ENCODE data around the gene SMYD3. TPM values are rescaled to one million over a fixed set of nuclear protein-coding genes. Genes with fewer than 3 reads are reported as not detected.

SMYD3 gene
- total RNA-seq, 2 experiments from 2014 or later = 22.6 to 24.6 TPM

DNA sequence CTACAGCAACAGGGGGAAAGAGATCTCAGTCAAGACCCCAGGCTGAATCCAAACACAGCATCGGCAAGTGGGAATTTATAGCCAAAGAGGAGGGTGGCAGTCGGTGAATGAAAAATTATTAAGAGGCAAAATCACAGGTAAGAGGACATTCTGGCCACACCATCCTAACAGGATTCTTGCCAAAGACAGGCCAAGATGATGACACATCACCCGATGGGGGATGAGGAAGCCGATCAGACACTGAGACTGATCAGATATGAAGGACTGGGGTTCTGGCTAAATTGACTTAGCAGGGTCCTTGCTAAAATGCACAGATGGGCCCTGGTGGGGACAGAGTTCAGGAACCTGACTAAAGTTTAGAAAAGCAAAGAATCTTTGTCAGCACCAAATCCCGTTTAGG lies 402.2 kb downstream of the SMYD3 start:
- intact Hi-C loops (cut with micrococcal nuclease) = no loop called here
- peaks cover 4% of the 10 kb centered on the region for H3K36me3 Mint-ChIP-seq (ENCODE audit: low read depth)
- H3K27me3 Mint-ChIP-seq = no peaks in the 10 kb centered on the region
- DNase-seq = no peak
- no peak overlapping the region for H3K27ac Mint-ChIP-seq
- no peaks in the 10 kb centered on the region for H3K4me1 Mint-ChIP-seq (ENCODE audit: low read depth)
- POLR2A ChIA-PET = no interaction called here
- no peak for ATAC-seq
- no peak overlapping the region for H3K4me3 Mint-ChIP-seq
- TF ChIP-seq, protein P1, sequence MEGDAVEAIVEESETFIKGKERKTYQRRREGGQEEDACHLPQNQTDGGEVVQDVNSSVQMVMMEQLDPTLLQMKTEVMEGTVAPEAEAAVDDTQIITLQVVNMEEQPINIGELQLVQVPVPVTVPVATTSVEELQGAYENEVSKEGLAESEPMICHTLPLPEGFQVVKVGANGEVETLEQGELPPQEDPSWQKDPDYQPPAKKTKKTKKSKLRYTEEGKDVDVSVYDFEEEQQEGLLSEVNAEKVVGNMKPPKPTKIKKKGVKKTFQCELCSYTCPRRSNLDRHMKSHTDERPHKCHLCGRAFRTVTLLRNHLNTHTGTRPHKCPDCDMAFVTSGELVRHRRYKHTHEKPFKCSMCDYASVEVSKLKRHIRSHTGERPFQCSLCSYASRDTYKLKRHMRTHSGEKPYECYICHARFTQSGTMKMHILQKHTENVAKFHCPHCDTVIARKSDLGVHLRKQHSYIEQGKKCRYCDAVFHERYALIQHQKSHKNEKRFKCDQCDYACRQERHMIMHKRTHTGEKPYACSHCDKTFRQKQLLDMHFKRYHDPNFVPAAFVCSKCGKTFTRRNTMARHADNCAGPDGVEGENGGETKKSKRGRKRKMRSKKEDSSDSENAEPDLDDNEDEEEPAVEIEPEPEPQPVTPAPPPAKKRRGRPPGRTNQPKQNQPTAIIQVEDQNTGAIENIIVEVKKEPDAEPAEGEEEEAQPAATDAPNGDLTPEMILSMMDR (IDR thresholded peaks at IDR 0.05) = no peak
- no peaks in the 10 kb centered on the region for H3K9me3 Mint-ChIP-seq
- CTCF ChIA-PET = no interaction called here

DNA sequence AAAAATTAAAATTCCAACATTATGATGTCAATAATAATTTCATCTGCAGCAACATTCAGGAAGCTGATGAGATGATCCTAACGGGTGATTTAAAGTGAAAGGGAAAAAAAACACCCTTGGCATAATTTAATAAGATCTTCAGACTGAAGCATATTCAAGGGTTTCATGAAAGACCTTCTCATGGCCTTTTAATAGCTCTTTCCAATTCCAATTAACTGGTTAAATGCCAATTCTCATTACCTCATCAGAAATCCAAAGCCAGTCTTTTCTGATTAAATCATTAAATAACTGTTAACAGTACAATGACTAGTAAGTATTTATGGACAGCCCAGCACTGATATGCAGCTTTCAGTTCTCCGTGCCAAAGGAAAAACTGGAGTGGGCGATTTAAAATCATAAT lies 407.5 kb downstream of the SMYD3 start:
- no peaks in the 10 kb centered on the region for H3K27me3 Mint-ChIP-seq
- H3K27ac Mint-ChIP-seq = no peak overlapping the region
- H3K36me3 Mint-ChIP-seq (ENCODE audit: low read depth) = peaks cover 11% of the 10 kb centered on the region
- ChIA-PET CTCF (interaction anchor here (1.2 kb wide), 1 partner anchor 17 kb away, joined by 3 read pairs; no protein-coding TSS in a partner anchor), POLR2A (interaction anchor here (1.4 kb wide), 1 partner anchor 10 kb away, joined by 3 read pairs; no protein-coding TSS in a partner anchor)
- H3K9me3 Mint-ChIP-seq = peaks cover 1% of the 10 kb centered on the region
- no peak overlapping the region for H3K4me3 Mint-ChIP-seq
- no peak for ATAC-seq
- H3K4me1 Mint-ChIP-seq (ENCODE audit: low read depth) = no peaks in the 10 kb centered on the region
- intact Hi-C loops (cut with micrococcal nuclease) = no loop called here
- TF ChIP-seq, protein P1 (IDR thresholded peaks at IDR 0.05) = no peak
- no peak for DNase-seq

DNA sequence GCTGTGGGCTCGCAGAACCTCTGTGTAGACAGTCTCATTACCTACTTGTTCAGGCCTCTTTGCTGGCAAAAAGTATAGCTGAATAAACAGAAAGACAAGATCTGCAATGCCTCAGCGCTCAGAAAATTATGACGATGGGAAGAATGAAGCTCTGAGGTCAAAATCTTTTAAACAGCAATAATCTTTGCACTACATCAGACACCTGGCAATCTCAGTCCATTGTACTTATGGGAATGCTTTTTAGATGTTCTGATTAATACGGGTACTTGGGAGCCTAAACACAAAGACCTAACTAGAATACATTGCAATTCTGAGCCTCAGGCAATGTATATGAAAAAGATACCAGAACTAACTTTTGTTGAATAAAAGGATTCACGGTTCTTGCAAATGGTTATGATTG lies 410.7 kb downstream of the SMYD3 start:
- CTCF ChIA-PET = no interaction called here
- no peak for DNase-seq
- peaks cover 9% of the 10 kb centered on the region for H3K36me3 Mint-ChIP-seq (ENCODE audit: low read depth)
- TF ChIP-seq, protein P1 (IDR thresholded peaks at IDR 0.05) = no peak
- H3K4me3 Mint-ChIP-seq = no peak overlapping the region
- no peaks in the 10 kb centered on the region for H3K27me3 Mint-ChIP-seq
- H3K27ac Mint-ChIP-seq = no peak overlapping the region
- no peaks in the 10 kb centered on the region for H3K4me1 Mint-ChIP-seq (ENCODE audit: low read depth)
- ATAC-seq = no peak
- intact Hi-C loops (cut with micrococcal nuclease) = no loop called here
- POLR2A ChIA-PET = no interaction called here
- peaks cover 3% of the 10 kb centered on the region for H3K9me3 Mint-ChIP-seq

DNA sequence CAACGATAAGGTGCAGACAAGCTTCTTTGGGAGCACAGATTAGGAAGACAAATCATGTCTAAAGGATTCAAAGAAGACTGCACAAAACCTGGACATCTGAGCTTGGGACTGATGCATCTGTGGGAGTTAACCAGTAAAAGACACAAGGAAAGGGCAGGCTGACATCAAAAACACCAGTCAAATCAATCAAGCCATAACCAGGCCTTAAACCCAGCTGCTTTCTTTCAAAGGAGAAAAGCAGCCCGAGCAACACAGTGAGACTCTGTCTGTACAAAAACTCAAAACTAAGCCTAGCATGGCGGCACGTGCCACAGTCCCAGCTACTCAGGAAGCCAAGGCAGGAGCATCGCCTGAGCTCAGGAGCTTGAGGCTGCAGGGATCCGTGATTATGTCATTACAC lies 411.6 kb downstream of the SMYD3 start:
- no peaks in the 10 kb centered on the region for H3K27me3 Mint-ChIP-seq
- no peaks in the 10 kb centered on the region for H3K4me1 Mint-ChIP-seq (ENCODE audit: low read depth)
- ChIA-PET POLR2A (no interaction called here), CTCF (interaction anchor here (0.9 kb wide), 1 partner anchor 21 kb away, joined by 3 read pairs; no protein-coding TSS in a partner anchor)
- DNase-seq (no peak), ATAC-seq (no peak)
- H3K27ac Mint-ChIP-seq = no peak overlapping the region
- H3K4me3 Mint-ChIP-seq = no peak overlapping the region
- intact Hi-C loops (cut with micrococcal nuclease) = no loop called here
- TF ChIP-seq, protein P1 (IDR thresholded peaks at IDR 0.05) = no peak
- peaks cover 3% of the 10 kb centered on the region for H3K9me3 Mint-ChIP-seq
- peaks cover 7% of the 10 kb centered on the region for H3K36me3 Mint-ChIP-seq (ENCODE audit: low read depth)

DNA sequence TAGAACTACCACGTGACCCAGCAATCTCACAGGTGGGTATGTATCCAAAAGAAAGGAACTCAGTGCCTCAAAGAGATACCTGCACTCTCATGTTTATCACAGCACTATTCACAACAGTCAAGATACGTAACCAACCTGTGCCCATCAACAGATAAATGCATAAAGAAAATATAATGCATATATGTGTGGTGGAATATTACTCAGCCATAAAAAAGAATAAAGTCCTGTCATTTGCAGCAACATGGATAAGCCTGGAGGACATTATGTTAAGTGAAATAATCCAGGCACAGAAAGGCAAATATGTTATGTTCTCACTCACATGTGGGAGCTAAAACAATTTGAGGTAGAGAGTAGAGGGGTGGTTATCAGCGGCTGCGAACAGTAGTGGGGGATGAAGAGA lies 413.8 kb downstream of the SMYD3 start:
- H3K27me3 Mint-ChIP-seq = no peaks in the 10 kb centered on the region
- H3K9me3 Mint-ChIP-seq = peaks cover 3% of the 10 kb centered on the region
- ChIA-PET POLR2A (no interaction called here), CTCF (no interaction called here)
- no peaks in the 10 kb centered on the region for H3K4me1 Mint-ChIP-seq (ENCODE audit: low read depth)
- no peak overlapping the region for H3K27ac Mint-ChIP-seq
- DNase-seq (no peak), ATAC-seq (no peak)
- TF ChIP-seq, protein P1 (IDR thresholded peaks at IDR 0.05) = no peak
- intact Hi-C loops (cut with micrococcal nuclease) = no loop called here
- H3K4me3 Mint-ChIP-seq = no peak overlapping the region
- H3K36me3 Mint-ChIP-seq (ENCODE audit: low read depth) = peaks cover 7% of the 10 kb centered on the region
